HG03039 (cell line): Measurements from ENCODE around the gene EHBP1.

Source experiments
- ATAC-seq: cut with Tn5 transposase; IDR thresholded peaks from one replicate; pipeline ENCODE4 v1.9.1; 2021; ENCODE audit warnings: mild to moderate bottlenecking, moderate library complexity; ENCODE audit not compliant: unreplicated experiment

The EHBP1 gene

GRCh38 chr2:62705007-62705829 is at the start of gene EHBP1:
Gene EHBP1 (plus strand): TSS chr2:62705713. CDS start chr2:62707192, 1,479 bp downstream.
- ATAC-seq = peak; percentile 96

GRCh38 chr2:62657783-62658182 is 47.7 kb upstream of the EHBP1 start:
- ATAC-seq = no peak

- no peak for ATAC-seq
Measured at GRCh38 chr2:62658891-62659290, 46.6 kb upstream of the EHBP1 start.

GRCh38 chr2:62660087-62660486 is 45.4 kb upstream of the EHBP1 start:
- ATAC-seq = peak; percentile 67

- ATAC-seq = no peak
Measured at GRCh38 chr2:62660582-62661262, 44.8 kb upstream of the EHBP1 start.

GRCh38 chr2:62661263-62661635 is 44.3 kb upstream of the EHBP1 start:
- no peak for ATAC-seq

GRCh38 chr2:62662131-62662530 is 43.4 kb upstream of the EHBP1 start:
- no peak for ATAC-seq

GRCh38 chr2:62662554-62662953 is 43.0 kb upstream of the EHBP1 start:
- no peak for ATAC-seq

- no peak for ATAC-seq
Measured at GRCh38 chr2:62663411-62663810, 42.1 kb upstream of the EHBP1 start.

- no peak for ATAC-seq
Measured at GRCh38 chr2:62663920-62664795, 41.4 kb upstream of the EHBP1 start.

- ATAC-seq = no peak
Measured at GRCh38 chr2:62665446-62665845, 40.1 kb upstream of the EHBP1 start.

GRCh38 chr2:62669180-62669579 is 36.3 kb upstream of the EHBP1 start:
- ATAC-seq = no peak

GRCh38 chr2:62672601-62673000 is 32.9 kb upstream of the EHBP1 start:
- no peak for ATAC-seq

GRCh38 chr2:62675062-62675461 is 30.5 kb upstream of the EHBP1 start:
- no peak for ATAC-seq

- ATAC-seq = no peak
Measured at GRCh38 chr2:62685256-62685655, 20.3 kb upstream of the EHBP1 start.

GRCh38 chr2:62686012-62686685 is 19.4 kb upstream of the EHBP1 start:
- no peak for ATAC-seq

GRCh38 chr2:62687636-62688035 is 17.9 kb upstream of the EHBP1 start:
- no peak for ATAC-seq

GRCh38 chr2:62688771-62689170 is 16.7 kb upstream of the EHBP1 start:
- ATAC-seq = no peak

- ATAC-seq = no peak
Measured at GRCh38 chr2:62691186-62691585, 14.3 kb upstream of the EHBP1 start.

GRCh38 chr2:62692225-62692624 is 13.3 kb upstream of the EHBP1 start:
- ATAC-seq = no peak

GRCh38 chr2:62698653-62699052 is 6.9 kb upstream of the EHBP1 start:
- ATAC-seq = no peak
